ENCODE results near the gene WWTR1. TPM values are rescaled to one million over a fixed set of nuclear protein-coding genes. Genes with fewer than 3 reads are reported as not detected.

WWTR1 gene
- total RNA-seq, 1 experiment from 2014 or later, result 79.7 TPM

GRCh38 chr3:149583921-149584635 lies 73.7 kb downstream of the WWTR1 start:
- H3K4me2 ChIP-seq (ENCODE audit: low read length), result no peak overlapping the region

GRCh38 chr3:149582395-149582794 lies 75.4 kb downstream of the WWTR1 start:
- intact Hi-C loops (cut with micrococcal nuclease), result loop anchor here (5.0 kb wide), 1 partner anchor 135 kb away; no protein-coding TSS in a partner anchor
- Histone ChIP-seq H3K9me2 (replicated peaks; ENCODE audit: low read length) (no peaks in the 10 kb centered on the region), H3F3A (ENCODE audit: low read length, unreplicated experiment) (peaks cover 13% of the 10 kb centered on the region), H3K9me3 (ENCODE audit: low read length) (no peaks in the 10 kb centered on the region), H3K79me2 (ENCODE audit: low read length) (peaks cover 66% of the 10 kb centered on the region), H3K4me3 (ENCODE audit: low read length) (peak overlapping the region; percentile 19; the same call in 1 of the 2 replicates), H3K27ac (ENCODE audit: low read length) (peak overlapping the region; percentile 99), H2AFZ (ENCODE audit: low read length) (no peak overlapping the region), H3K9ac (ENCODE audit: low read length) (peak overlapping the region; percentile 99), H3K4me1 (ENCODE audit: insufficient read depth, low read length) (peaks cover 91% of the 10 kb centered on the region), H4K20me1 (ENCODE audit: low read length) (no peaks in the 10 kb centered on the region), H3K27me3 (ENCODE audit: low read length) (no peaks in the 10 kb centered on the region), H3K4me2 (ENCODE audit: low read length) (peak overlapping the region; percentile 80), H3K36me3 (ENCODE audit: low read depth, low read length) (peaks cover 2% of the 10 kb centered on the region; the same call in 1 of the 2 replicates)
- TF ChIP-seq EZH2 (IDR thresholded peaks at IDR 0.05; ENCODE audit: low read length, unreplicated experiment), result no peak
- TF ChIP-seq, protein P1, sequence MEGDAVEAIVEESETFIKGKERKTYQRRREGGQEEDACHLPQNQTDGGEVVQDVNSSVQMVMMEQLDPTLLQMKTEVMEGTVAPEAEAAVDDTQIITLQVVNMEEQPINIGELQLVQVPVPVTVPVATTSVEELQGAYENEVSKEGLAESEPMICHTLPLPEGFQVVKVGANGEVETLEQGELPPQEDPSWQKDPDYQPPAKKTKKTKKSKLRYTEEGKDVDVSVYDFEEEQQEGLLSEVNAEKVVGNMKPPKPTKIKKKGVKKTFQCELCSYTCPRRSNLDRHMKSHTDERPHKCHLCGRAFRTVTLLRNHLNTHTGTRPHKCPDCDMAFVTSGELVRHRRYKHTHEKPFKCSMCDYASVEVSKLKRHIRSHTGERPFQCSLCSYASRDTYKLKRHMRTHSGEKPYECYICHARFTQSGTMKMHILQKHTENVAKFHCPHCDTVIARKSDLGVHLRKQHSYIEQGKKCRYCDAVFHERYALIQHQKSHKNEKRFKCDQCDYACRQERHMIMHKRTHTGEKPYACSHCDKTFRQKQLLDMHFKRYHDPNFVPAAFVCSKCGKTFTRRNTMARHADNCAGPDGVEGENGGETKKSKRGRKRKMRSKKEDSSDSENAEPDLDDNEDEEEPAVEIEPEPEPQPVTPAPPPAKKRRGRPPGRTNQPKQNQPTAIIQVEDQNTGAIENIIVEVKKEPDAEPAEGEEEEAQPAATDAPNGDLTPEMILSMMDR (conservative IDR thresholded peaks at IDR 0.05; ENCODE audit: low read depth, low read length), result no peak
- ChIA-PET POLR2A (ENCODE audit: unreplicated experiment) (interaction anchor here (0.6 to 2.7 kb wide), 3 partner anchors 13 to 76 kb away, joined by 10 to 36 read pairs (median 15); partner anchors contain the start of gene WWTR1), CTCF (no interaction called here)
- BruUV-seq (replicated peaks), result no TSS peak
- no peak for DNase-seq
- ATAC-seq, result no peak

More at GRCh38 chr3:149583921-149584635, 73.7 kb downstream of the WWTR1 start:
- ATAC-seq (no peak), DNase-seq (no peak)
- Histone ChIP-seq H3F3A (ENCODE audit: low read length, unreplicated experiment) (peaks cover 19% of the 10 kb centered on the region), H3K27ac (ENCODE audit: low read length) (peak overlapping the region; percentile 99), H3K27me3 (ENCODE audit: low read length) (no peaks in the 10 kb centered on the region), H3K9me2 (replicated peaks; ENCODE audit: low read length) (no peaks in the 10 kb centered on the region), H3K4me3 (ENCODE audit: low read length) (no peak overlapping the region), H4K20me1 (ENCODE audit: low read length) (no peaks in the 10 kb centered on the region), H3K9ac (ENCODE audit: low read length) (peak overlapping the region; percentile 99; the same call in 1 of the 2 replicates), H3K36me3 (ENCODE audit: low read depth, low read length) (peaks cover 12% of the 10 kb centered on the region), H3K79me2 (ENCODE audit: low read length) (peaks cover 66% of the 10 kb centered on the region), H3K4me1 (ENCODE audit: insufficient read depth, low read length) (peaks cover 91% of the 10 kb centered on the region), H3K9me3 (ENCODE audit: low read length) (no peaks in the 10 kb centered on the region), H2AFZ (ENCODE audit: low read length) (no peak overlapping the region)
- ChIA-PET CTCF (no interaction called here), POLR2A (ENCODE audit: unreplicated experiment) (interaction anchor here (0.6 kb wide), 1 partner anchor 284 kb away, joined by 6 read pairs; no protein-coding TSS in a partner anchor)
- intact Hi-C loops (cut with micrococcal nuclease), result loop anchor here (5.0 kb wide), 1 partner anchor 133 kb away; no protein-coding TSS in a partner anchor
- TF ChIP-seq EZH2 (IDR thresholded peaks at IDR 0.05; ENCODE audit: low read length, unreplicated experiment), result no peak
- TF ChIP-seq EZH2phosphoT487 (IDR thresholded peaks at IDR 0.05; ENCODE audit: borderline replicate concordance, low read length), result no peak
- TF ChIP-seq, protein P1 (conservative IDR thresholded peaks at IDR 0.05; ENCODE audit: low read depth, low read length), result no peak
- no TSS peak for BruUV-seq (replicated peaks)

All from PC-3 (cell line).